Keratinocyte (primary cell): ENCODE measurements around the gene SIDT2.

Source experiments
- EZH2 ChIP-seq: IDR thresholded peaks from one replicate; pipeline ENCODE4 v1.6.1; 2012; ENCODE audit warnings: inconsistent platforms, mild to moderate bottlenecking, low read length, moderate library complexity
- TF ChIP-seq, protein P1 (sequence below), 3 experiments: IDR thresholded peaks in 1 of 3; conservative IDR thresholded peaks in 1 of 3; optimal IDR thresholded peaks in 1 of 3; 2 replicates in 2 of 3; 3 replicates in 1 of 3; pipeline versions ENCODE3 to v1.5.1; 2011; ENCODE audit warnings: low read length in 3 of 3, mild to moderate bottlenecking in 3 of 3, moderate library complexity in 2 of 3, control low read depth in 1 of 3, inconsistent platforms in 1 of 3; ENCODE audit not compliant: insufficient read depth in 2 of 3; ENCODE audit errors: extremely low read depth in 1 of 3

DNA sequence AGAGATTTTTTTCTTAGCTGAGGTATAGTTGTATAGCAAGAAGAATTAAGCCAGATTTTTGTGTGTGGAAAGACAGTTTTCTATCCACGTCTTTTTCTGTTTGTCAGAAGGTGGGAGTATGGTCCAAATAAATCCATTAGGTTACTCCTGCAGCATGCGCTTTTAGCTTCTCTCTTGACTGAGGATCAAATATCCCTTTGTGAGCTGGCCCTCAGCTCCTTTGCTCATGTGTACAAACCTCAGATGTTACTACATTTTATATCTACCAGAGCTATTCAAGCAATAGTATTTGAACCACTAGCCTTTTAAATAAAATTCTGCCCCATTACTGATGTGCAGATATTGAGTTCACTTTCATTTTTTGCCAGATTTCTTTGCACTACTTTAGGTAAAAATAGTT, 8.8 kb upstream of the SIDT2 start:
- TF ChIP-seq, protein P1, sequence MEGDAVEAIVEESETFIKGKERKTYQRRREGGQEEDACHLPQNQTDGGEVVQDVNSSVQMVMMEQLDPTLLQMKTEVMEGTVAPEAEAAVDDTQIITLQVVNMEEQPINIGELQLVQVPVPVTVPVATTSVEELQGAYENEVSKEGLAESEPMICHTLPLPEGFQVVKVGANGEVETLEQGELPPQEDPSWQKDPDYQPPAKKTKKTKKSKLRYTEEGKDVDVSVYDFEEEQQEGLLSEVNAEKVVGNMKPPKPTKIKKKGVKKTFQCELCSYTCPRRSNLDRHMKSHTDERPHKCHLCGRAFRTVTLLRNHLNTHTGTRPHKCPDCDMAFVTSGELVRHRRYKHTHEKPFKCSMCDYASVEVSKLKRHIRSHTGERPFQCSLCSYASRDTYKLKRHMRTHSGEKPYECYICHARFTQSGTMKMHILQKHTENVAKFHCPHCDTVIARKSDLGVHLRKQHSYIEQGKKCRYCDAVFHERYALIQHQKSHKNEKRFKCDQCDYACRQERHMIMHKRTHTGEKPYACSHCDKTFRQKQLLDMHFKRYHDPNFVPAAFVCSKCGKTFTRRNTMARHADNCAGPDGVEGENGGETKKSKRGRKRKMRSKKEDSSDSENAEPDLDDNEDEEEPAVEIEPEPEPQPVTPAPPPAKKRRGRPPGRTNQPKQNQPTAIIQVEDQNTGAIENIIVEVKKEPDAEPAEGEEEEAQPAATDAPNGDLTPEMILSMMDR (optimal IDR thresholded peaks at IDR 0.05 in 1 of 3, IDR thresholded peaks at IDR 0.05 in 1 of 3, conservative IDR thresholded peaks at IDR 0.05 in 1 of 3; ENCODE audit: extremely low read depth in 1 of 3, insufficient read depth in 2 of 3, low read length in 3 of 3) = no peak
- TF ChIP-seq EZH2 = no peak
